ENCODE measurements around the gene ATE1. TPM values are rescaled to one million over a fixed set of nuclear protein-coding genes. Genes with fewer than 3 reads are reported as not detected.

Gene ATE1
- total RNA-seq, 1 experiment from 2014 or later: 23.8 TPM

GRCh38 chr10:121710207-121710606 is 217.6 kb downstream of the ATE1 start (continued):
- TF ChIP-seq PRDM15 (CRISPR knock-in tag; IDR thresholded peaks at IDR 0.05) (no peak), E2F5 (CRISPR knock-in tag; IDR thresholded peaks at IDR 0.05) (no peak), CREB1 (CRISPR knock-in tag; IDR thresholded peaks at IDR 0.05) (no peak), ELF4 (CRISPR knock-in tag; IDR thresholded peaks at IDR 0.05; ENCODE audit: low read depth) (no peak), MXD4 (CRISPR knock-in tag; IDR thresholded peaks at IDR 0.05; ENCODE audit: borderline replicate concordance) (no peak)

GRCh38 chr10:121709675-121710073 is 218.2 kb downstream of the ATE1 start:
- CTCF ChIA-PET: interaction anchor here (0.7 to 2.3 kb wide), 5 partner anchors 11 to 32 kb away, joined by 3 to 17 read pairs (median 7); no protein-coding TSS in a partner anchor
- H3K27me3 Mint-ChIP-seq (ENCODE audit: low read depth): no peaks in the 10 kb centered on the region

More at GRCh38 chr10:121709675-121710073, 218.2 kb downstream of the ATE1 start:
- peak overlapping the region; percentile 26 for H3K27ac Mint-ChIP-seq
- ATAC-seq: peak; percentile 26; the same call in 1 of the 2 replicates
- no peak for DNase-seq (ENCODE audit: low spot score)
- peaks cover 13% of the 10 kb centered on the region; the same call in 1 of the 2 replicates for H3K36me3 Mint-ChIP-seq
- peaks cover 15% of the 10 kb centered on the region for H3K9me3 Mint-ChIP-seq
- POLR2A ChIA-PET: no interaction called here
- H3K4me3 Mint-ChIP-seq: peak overlapping the region; percentile 26; the same call in 1 of the 2 replicates
- peaks cover 32% of the 10 kb centered on the region for H3K4me1 Mint-ChIP-seq
- TF ChIP-seq ZNF317 (CRISPR knock-in tag; IDR thresholded peaks at IDR 0.05; ENCODE audit: borderline replicate concordance, low read depth): no peak
- TF ChIP-seq E2F1 (CRISPR knock-in tag; IDR thresholded peaks at IDR 0.05): no peak
- no peak for TF ChIP-seq MLX (CRISPR knock-in tag; IDR thresholded peaks at IDR 0.05)
- no peak for TF ChIP-seq ZSCAN18 (CRISPR knock-in tag; IDR thresholded peaks at IDR 0.05)
- TF ChIP-seq IRF2 (CRISPR knock-in tag; IDR thresholded peaks at IDR 0.05; ENCODE audit: borderline replicate concordance, low read depth): no peak
- no peak for TF ChIP-seq CREM (CRISPR knock-in tag; IDR thresholded peaks at IDR 0.05)
- no peak for TF ChIP-seq TEAD1 (CRISPR knock-in tag; IDR thresholded peaks at IDR 0.05)
- TF ChIP-seq FOXK1 (CRISPR knock-in tag; IDR thresholded peaks at IDR 0.05): no peak
- TF ChIP-seq ZNF416 (CRISPR knock-in tag; IDR thresholded peaks at IDR 0.05): no peak
- no peak for TF ChIP-seq JAZF1 (CRISPR knock-in tag; IDR thresholded peaks at IDR 0.05)

All from WTC11 (cell line).